ENCODE data around the gene CARTPT. TPM values are rescaled to one million over a fixed set of nuclear protein-coding genes. Genes with fewer than 3 reads are reported as not detected.

CARTPT gene
- total RNA-seq, 4 donors from 2014 or later = not detected

- no peak for TF ChIP-seq CTCF (IDR thresholded peaks at IDR 0.05)
- no peak for DNase-seq (ENCODE audit: low spot score)
- no peak for ATAC-seq (ENCODE audit: low FRiP score)
Observed at GRCh38 chr5:71743155-71743554, 24.1 kb downstream of the CARTPT start.

DNA sequence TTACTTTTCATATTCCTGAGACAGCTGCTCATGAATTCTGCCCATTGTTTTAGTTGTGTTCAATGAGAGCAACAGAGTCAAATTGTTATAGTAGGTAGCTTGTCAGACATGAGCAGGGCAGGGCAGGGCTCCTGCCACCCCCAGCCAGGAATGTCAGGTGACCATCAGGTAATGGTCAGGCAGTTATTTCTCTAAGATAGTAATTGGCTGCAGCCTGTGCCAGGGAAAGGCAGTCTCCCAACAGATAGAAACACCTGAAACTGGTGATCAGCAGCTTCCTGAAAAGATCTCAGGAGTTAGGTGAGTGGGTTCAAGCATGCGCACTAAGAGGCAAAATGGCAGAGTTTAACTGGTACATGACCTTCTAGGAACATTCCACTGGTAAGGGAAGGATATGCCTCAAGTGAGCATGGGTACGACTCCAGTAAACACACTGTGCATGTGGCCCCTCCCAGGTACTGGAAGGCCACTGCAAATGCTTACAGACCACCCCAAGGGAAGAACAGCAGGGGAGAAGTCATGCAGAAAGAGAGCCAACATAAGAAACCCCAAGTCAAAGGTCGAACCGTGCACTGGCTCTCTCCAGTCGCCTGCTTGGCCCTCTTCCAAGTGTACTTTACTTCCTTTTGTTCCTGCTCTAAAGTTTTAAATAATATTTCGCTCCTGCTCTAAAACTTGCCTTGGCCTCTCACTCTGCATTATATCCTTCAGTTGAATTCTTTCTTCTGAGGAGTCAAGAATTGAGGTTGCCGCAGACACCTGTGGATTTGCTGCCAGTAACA lies 25.1 kb downstream of the CARTPT start:
- TF ChIP-seq CTCF (IDR thresholded peaks at IDR 0.05) = no peak
- ATAC-seq (ENCODE audit: low FRiP score) = no peak
- no peak for DNase-seq (ENCODE audit: low spot score)

- DNase-seq (ENCODE audit: low spot score) = no peak
- ATAC-seq (ENCODE audit: low FRiP score) = no peak
- TF ChIP-seq CTCF (IDR thresholded peaks at IDR 0.05) = no peak
Observed at GRCh38 chr5:71747182-71747581, 28.1 kb downstream of the CARTPT start.

DNA sequence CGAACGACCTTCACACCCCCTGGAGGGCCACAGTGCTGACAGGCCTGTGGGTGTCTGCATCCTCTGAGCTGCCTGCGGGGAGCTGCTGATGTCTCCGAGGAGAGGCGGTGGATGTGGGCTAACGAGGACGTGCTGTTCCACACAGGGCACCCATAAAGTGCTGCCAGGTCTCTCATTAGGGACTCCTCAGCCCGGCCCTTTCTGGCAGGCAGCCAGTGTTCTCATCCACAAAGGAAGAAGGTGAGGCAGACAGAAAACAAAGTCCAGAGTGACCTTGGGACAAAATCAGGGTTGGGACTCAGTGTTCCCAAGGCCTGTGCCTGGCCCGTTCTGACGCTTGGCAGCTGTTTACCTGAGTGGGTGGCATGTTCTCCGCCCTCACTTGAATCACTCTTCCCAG lies 29.3 kb downstream of the CARTPT start:
- TF ChIP-seq CTCF (IDR thresholded peaks at IDR 0.05) = no peak
- DNase-seq (ENCODE audit: low spot score) = no peak
- ATAC-seq (ENCODE audit: low FRiP score) = no peak

- no peak for ATAC-seq (ENCODE audit: low FRiP score)
- TF ChIP-seq CTCF (IDR thresholded peaks at IDR 0.05) = no peak
- no peak for DNase-seq (ENCODE audit: low spot score)
Observed at GRCh38 chr5:71751422-71751821, 32.3 kb downstream of the CARTPT start.

- ATAC-seq (ENCODE audit: low FRiP score) (no peak), DNase-seq (ENCODE audit: low spot score) (no peak)
- no peak for TF ChIP-seq CTCF (IDR thresholded peaks at IDR 0.05)
Observed at GRCh38 chr5:71752441-71753190, 33.5 kb downstream of the CARTPT start.

Measured in omental fat pad (tissue), 4 donors.